SK-N-SH (cell line): Measurements from ENCODE around the gene TNFRSF4.

Experiments
- EZH2phosphoT487 ChIP-seq: fragments of 200-600 bp; sonication (generic); IDR thresholded peaks from 2 replicates; pipeline ENCODE4 v1.6.1; 2017; ENCODE audit warnings: low read depth, mixed run types, mild to moderate bottlenecking, antibody characterized with exemption, moderate library complexity, borderline replicate concordance
- GATA2 ChIP-seq: sonication (generic); formaldehyde crosslinking; IDR thresholded peaks from 2 replicates; pipeline ENCODE4 v1.5.0; 2020; ENCODE audit warnings: mild to moderate bottlenecking, missing genetic modification reagents
- MAX ChIP-seq: IDR thresholded peaks from 2 replicates; pipeline ENCODE4 v1.4.0; 2012; ENCODE audit warnings: low read depth
- POLR2AphosphoS5 ChIP-seq: IDR thresholded peaks from 2 replicates; pipeline ENCODE4 v1.6.1; 2012; ENCODE audit warnings: low read depth, low read length
- RAD21 ChIP-seq: IDR thresholded peaks from 2 replicates; pipeline ENCODE4 v1.6.1; 2012; ENCODE audit warnings: mild to moderate bottlenecking, low read length
- RCOR1 ChIP-seq: fragments of 150-350 bp; IDR thresholded peaks from 2 replicates; pipeline ENCODE4 v1.6.1; 2017; ENCODE audit warnings: antibody characterized with exemption, low read length
- REST ChIP-seq: IDR thresholded peaks from 2 replicates; pipeline ENCODE4 v1.6.1; 2012; ENCODE audit warnings: mild to moderate bottlenecking, low read depth, low read length, moderate library complexity
- RFX5 ChIP-seq: IDR thresholded peaks from 2 replicates; pipeline ENCODE4 v1.6.1; 2012; ENCODE audit warnings: mild to moderate bottlenecking, improper control_type of control experiment, low read length
- TF ChIP-seq, protein P1 (sequence below): fragments of 200-600 bp; sonication (generic); IDR thresholded peaks from 2 replicates; pipeline ENCODE4 v1.6.1; 2017; ENCODE audit warnings: antibody characterized with exemption, mild to moderate bottlenecking, moderate library complexity

DNA sequence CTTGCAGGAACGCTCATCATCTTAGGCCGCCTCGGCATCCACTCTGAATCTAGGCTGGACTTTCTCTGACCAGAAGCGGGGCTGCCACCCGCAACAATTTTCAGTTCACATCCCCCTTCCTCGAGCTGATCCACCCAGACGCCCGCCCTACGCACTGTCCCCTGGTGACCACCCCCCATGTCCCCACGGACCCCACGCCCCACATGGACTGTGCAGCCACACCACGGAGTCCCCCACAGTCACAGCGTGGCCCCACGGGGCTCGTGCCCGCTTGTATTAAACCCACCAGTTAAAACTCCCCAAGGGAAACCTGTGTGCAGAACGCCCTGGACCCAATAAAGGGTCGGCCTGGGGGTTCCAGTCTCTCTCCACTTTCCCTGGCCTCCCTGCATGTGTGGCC is 45.6 kb upstream of the TNFRSF4 start:
- TF ChIP-seq, protein P1, sequence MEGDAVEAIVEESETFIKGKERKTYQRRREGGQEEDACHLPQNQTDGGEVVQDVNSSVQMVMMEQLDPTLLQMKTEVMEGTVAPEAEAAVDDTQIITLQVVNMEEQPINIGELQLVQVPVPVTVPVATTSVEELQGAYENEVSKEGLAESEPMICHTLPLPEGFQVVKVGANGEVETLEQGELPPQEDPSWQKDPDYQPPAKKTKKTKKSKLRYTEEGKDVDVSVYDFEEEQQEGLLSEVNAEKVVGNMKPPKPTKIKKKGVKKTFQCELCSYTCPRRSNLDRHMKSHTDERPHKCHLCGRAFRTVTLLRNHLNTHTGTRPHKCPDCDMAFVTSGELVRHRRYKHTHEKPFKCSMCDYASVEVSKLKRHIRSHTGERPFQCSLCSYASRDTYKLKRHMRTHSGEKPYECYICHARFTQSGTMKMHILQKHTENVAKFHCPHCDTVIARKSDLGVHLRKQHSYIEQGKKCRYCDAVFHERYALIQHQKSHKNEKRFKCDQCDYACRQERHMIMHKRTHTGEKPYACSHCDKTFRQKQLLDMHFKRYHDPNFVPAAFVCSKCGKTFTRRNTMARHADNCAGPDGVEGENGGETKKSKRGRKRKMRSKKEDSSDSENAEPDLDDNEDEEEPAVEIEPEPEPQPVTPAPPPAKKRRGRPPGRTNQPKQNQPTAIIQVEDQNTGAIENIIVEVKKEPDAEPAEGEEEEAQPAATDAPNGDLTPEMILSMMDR: no peak
- TF ChIP-seq MAX (no peak), REST (no peak), RFX5 (no peak), POLR2AphosphoS5 (no peak), EZH2phosphoT487 (no peak), RCOR1 (no peak), RAD21 (no peak), GATA2 (CRISPR knock-in tag) (no peak)
